Measurements from ENCODE around the gene INPP5D. TPM values are rescaled to one million over a fixed set of nuclear protein-coding genes. Genes with fewer than 3 reads are reported as not detected.

INPP5D gene
- total RNA-seq, 4 donors from 2014 or later, result 22.8 to 55.3 (median 42.1) TPM

DNA sequence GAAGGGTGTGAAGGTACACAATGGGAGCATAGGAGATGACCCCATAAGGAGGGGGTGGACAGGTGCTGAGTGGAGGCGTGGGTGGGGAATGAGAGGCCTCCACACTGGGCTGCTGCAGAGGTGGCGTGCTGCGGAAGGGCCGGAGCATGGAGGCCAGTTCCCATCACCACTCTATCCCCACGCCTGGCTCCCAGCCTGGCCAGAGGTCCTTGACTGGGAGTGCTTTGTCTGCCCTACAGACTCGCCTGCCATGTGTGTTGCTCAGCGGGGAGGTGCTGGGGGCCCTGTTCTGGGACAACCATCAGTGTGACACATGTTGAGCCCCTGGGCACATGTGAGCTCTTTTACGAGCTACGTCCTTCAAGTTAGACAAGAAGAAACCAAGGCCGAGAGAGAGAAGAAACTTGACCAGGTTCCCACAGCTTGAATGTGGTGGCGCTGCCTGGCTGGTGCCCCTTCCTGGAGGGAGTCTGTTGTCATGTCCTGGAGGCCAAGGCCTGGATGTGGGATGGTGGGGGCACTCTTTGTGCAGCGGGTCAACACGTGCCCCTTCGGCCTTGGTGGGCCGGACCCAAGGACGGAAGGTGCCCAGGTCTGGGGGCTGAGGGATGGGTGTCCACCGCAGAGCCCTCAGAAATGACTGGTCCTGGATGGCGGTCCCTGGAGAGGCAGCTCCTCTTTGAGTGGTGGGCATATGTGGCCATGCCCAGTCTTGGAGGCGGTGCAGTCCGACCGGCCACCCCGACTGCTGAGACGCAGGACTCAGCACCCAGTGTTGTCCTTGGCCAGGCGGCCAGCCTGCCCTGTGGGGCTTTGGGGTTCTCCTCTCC is 1.2 kb upstream of the INPP5D start:
- H3K27ac ChIP-seq, result peak overlapping the region in 3 of 4 donors; percentile 77 to 84 (median 79)
- H3K27me3 ChIP-seq, result no peaks in the 10 kb centered on the region
- no peak overlapping the region for H3K4me3 ChIP-seq
- DNase-seq (ENCODE audit: low spot score in 2 of 2), result no peak
- 92 to 95% methylated on average over 18 to 22 of the region's 24 CpGs for WGBS, 2 donors
- H3K36me3 ChIP-seq, result no peaks in the 10 kb centered on the region
- H3K4me1 ChIP-seq, result peaks cover 0 to 49% (median 11%) of the 10 kb centered on the region in 4 donors
- no peak for TF ChIP-seq POLR2A (IDR thresholded peaks at IDR 0.05)
- TF ChIP-seq EP300 (IDR thresholded peaks at IDR 0.05), result no peak
- no peak for TF ChIP-seq CTCF (IDR thresholded peaks at IDR 0.05)
- no peaks in the 10 kb centered on the region for H3K9me3 ChIP-seq

DNA sequence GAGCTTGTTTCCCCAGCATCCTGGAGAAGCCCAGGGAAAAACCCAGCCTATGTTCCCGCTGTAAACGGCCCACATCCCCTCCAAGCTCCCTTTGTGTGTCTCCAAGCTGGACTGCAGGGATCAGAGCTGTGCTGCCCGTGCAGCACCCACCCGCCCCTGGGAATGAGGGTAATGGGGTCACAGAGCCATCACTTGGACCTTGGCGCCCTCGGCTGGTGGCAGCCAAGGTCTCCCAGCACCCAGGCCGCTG is 670 bp upstream of the INPP5D start:
- Histone ChIP-seq H3K4me1 (peaks cover 0 to 47% (median 14%) of the 10 kb centered on the region in 4 donors), H3K4me3 (no peak overlapping the region), H3K36me3 (no peaks in the 10 kb centered on the region), H3K27ac (peak overlapping the region in 3 of 4 donors; percentile 77 to 84 (median 79)), H3K27me3 (no peaks in the 10 kb centered on the region), H3K9me3 (no peaks in the 10 kb centered on the region)
- WGBS, 2 donors, result 60 to 69% methylated on average over 5 of the region's 7 CpGs
- no peak for DNase-seq (ENCODE audit: low spot score in 2 of 2)
- TF ChIP-seq POLR2A (IDR thresholded peaks at IDR 0.05), result no peak
- no peak for TF ChIP-seq EP300 (IDR thresholded peaks at IDR 0.05)
- TF ChIP-seq CTCF (IDR thresholded peaks at IDR 0.05), result no peak

DNA sequence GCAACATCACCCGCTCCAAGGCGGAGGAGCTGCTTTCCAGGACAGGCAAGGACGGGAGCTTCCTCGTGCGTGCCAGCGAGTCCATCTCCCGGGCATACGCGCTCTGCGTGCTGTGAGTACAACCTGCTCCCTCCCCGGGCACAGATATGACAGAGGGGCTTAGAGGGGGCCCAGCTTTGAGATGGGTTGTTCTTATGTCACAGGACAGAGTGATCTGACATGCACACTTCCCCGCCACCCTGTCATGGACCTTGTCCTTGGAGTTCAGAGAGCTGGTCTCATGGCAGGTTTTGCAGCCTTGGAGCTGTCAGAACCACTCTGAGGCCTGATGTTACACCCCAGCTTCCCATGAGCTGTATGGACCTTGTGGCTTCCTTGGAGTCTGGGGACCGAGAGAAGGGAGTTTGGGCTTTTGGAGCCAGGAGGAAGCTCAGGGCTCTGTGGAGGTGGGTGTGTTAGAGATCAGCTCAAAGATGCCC is 398 bp downstream of the INPP5D start:
- TF ChIP-seq POLR2A (IDR thresholded peaks at IDR 0.05) (no peak), EP300 (IDR thresholded peaks at IDR 0.05) (no peak), CTCF (IDR thresholded peaks at IDR 0.05) (no peak)
- no peak for DNase-seq (ENCODE audit: low spot score in 2 of 2)
- H3K36me3 ChIP-seq, result no peaks in the 10 kb centered on the region
- peaks cover 0 to 51% (median 14%) of the 10 kb centered on the region in 4 donors for H3K4me1 ChIP-seq
- no peaks in the 10 kb centered on the region for H3K9me3 ChIP-seq
- H3K4me3 ChIP-seq, result peak overlapping the region; percentile 17 to 53 (median 41)
- 68 to 95% methylated on average over 5 to 13 of the region's 13 CpGs for WGBS, 2 donors
- H3K27me3 ChIP-seq, result no peaks in the 10 kb centered on the region
- H3K27ac ChIP-seq, result peak overlapping the region; percentile 18 to 84 (median 78)

DNA sequence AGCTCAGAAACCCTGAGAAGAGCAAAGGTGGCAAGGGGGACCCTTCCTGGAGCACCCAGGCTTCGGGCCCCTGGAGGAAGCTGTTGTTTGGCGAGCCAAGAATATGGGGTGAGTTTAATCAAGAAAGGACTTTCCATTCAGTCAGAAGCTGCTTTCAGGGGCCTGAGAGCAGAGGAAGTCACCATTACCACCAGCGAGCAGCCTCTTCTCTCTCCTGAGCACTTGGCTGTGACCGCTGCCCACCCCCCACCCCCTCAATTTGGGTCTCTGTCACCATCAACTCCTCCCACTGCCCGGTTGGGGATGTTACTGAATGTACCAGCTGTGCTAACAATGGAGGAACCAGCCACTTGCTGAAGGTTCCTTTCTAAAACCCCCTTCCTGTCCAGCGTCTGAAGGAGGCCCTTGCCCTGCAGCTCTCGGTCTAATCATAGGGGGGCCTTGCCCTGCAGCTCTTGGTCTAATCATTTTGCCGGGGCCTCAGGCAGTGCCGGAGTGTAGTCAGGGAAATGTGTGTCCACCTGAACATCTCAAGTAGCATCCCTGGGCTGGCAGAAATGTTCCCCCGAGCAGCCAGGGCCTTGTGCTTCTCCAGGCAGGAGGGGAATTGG is 943 bp downstream of the INPP5D start:
- TF ChIP-seq CTCF (IDR thresholded peaks at IDR 0.05) (no peak), EP300 (IDR thresholded peaks at IDR 0.05) (no peak), POLR2A (IDR thresholded peaks at IDR 0.05) (no peak)
- Histone ChIP-seq H3K4me1 (peaks cover 0 to 51% (median 14%) of the 10 kb centered on the region in 4 donors), H3K27me3 (no peaks in the 10 kb centered on the region), H3K9me3 (no peaks in the 10 kb centered on the region), H3K27ac (peak overlapping the region in 3 of 4 donors; percentile 77 to 84 (median 79)), H3K36me3 (no peaks in the 10 kb centered on the region), H3K4me3 (peak overlapping the region; percentile 10 to 53 (median 41))
- no peak for DNase-seq (ENCODE audit: low spot score in 2 of 2)
- 63 to 66% methylated on average over 8 to 10 of the region's 10 CpGs for WGBS, 2 donors
